GM04503 (cell line): Measurements from ENCODE around the gene BBS9.

Experiments used
- DNase-seq: peaks from one replicate; pipeline ENCODE4 v3.0.0-alpha.2; 2012; ENCODE audit warnings: low read depth

The BBS9 gene

GRCh38 chr7:33614357-33615117 lies 485.2 kb downstream of the BBS9 start:
- DNase-seq, result no peak

- DNase-seq, result no peak
Observed at GRCh38 chr7:33616752-33617151, 487.4 kb downstream of the BBS9 start.

GRCh38 chr7:33619264-33619663 lies 489.9 kb downstream of the BBS9 start:
- DNase-seq, result no peak

- DNase-seq, result no peak
Observed at GRCh38 chr7:33623267-33623666, 493.9 kb downstream of the BBS9 start.

GRCh38 chr7:33624215-33624614 lies 494.9 kb downstream of the BBS9 start:
- no peak for DNase-seq

- DNase-seq, result no peak
Observed at GRCh38 chr7:33626869-33627268, 497.5 kb downstream of the BBS9 start.

- no peak for DNase-seq
Observed at GRCh38 chr7:33627741-33628140, 498.4 kb downstream of the BBS9 start.

- no peak for DNase-seq
Observed at GRCh38 chr7:33628894-33629293, 499.5 kb downstream of the BBS9 start.

GRCh38 chr7:33630359-33630758 lies 501.0 kb downstream of the BBS9 start:
- DNase-seq, result no peak

- DNase-seq, result no peak
Observed at GRCh38 chr7:33632322-33632721, 503.0 kb downstream of the BBS9 start.

GRCh38 chr7:33632840-33633525 lies 503.6 kb downstream of the BBS9 start:
- DNase-seq, result no peak

- DNase-seq, result no peak
Observed at GRCh38 chr7:33634606-33635005, 505.2 kb downstream of the BBS9 start.

- DNase-seq, result no peak
Observed at GRCh38 chr7:33636359-33636758, 507.0 kb downstream of the BBS9 start.

GRCh38 chr7:33639552-33640197 lies 510.3 kb downstream of the BBS9 start:
- peak; percentile 72 for DNase-seq

- no peak for DNase-seq
Observed at GRCh38 chr7:33640741-33641140, 511.4 kb downstream of the BBS9 start.

- DNase-seq, result no peak
Observed at GRCh38 chr7:33642312-33642711, 512.9 kb downstream of the BBS9 start.

GRCh38 chr7:33643530-33643929 lies 514.2 kb downstream of the BBS9 start:
- no peak for DNase-seq

- no peak for DNase-seq
Observed at GRCh38 chr7:33644489-33644888, 515.1 kb downstream of the BBS9 start.

- DNase-seq, result no peak
Observed at GRCh38 chr7:33645104-33645503, 515.7 kb downstream of the BBS9 start.

- no peak for DNase-seq
Observed at GRCh38 chr7:33646166-33646565, 516.8 kb downstream of the BBS9 start.

- DNase-seq, result no peak
Observed at GRCh38 chr7:33646891-33647391, 517.6 kb downstream of the BBS9 start.

GRCh38 chr7:33649476-33650441 lies 520.4 kb downstream of the BBS9 start:
- no peak for DNase-seq
